Measurements from ENCODE around the gene PTPN21. TPM values are rescaled to one million over a fixed set of nuclear protein-coding genes. Genes with fewer than 3 reads are reported as not detected.

PTPN21 gene
- total RNA-seq, 1 donor from 2014 or later = 63.0 TPM

- DNase-seq = no peak
- Mint-ChIP-seq H3K4me3 (ENCODE audit: unreplicated experiment) (no peak overlapping the region), H3K36me3 (ENCODE audit: unreplicated experiment) (peaks cover 8% of the 10 kb centered on the region), H3K4me1 (ENCODE audit: low read depth, unreplicated experiment) (peaks cover 10% of the 10 kb centered on the region), H3K9me3 (ENCODE audit: unreplicated experiment) (peaks cover 8% of the 10 kb centered on the region), H3K27ac (ENCODE audit: unreplicated experiment) (no peak overlapping the region), H3K27me3 (ENCODE audit: unreplicated experiment) (peaks cover 10% of the 10 kb centered on the region)
- no peak for TF ChIP-seq CTCF (IDR thresholded peaks at IDR 0.05; ENCODE audit: partially characterized antibody, unreplicated experiment)
Observed at GRCh38 chr14:88550078-88550477, 4.7 kb downstream of the PTPN21 start.

- peaks cover 2% of the 10 kb centered on the region for H3K9me3 Mint-ChIP-seq (ENCODE audit: unreplicated experiment)
- no peak overlapping the region for H3K27ac Mint-ChIP-seq (ENCODE audit: unreplicated experiment)
- H3K36me3 Mint-ChIP-seq (ENCODE audit: unreplicated experiment) = peaks cover 8% of the 10 kb centered on the region
- H3K27me3 Mint-ChIP-seq (ENCODE audit: unreplicated experiment) = peaks cover 4% of the 10 kb centered on the region
- H3K4me3 Mint-ChIP-seq (ENCODE audit: unreplicated experiment) = no peak overlapping the region
- TF ChIP-seq CTCF (IDR thresholded peaks at IDR 0.05; ENCODE audit: partially characterized antibody, unreplicated experiment) = no peak
- H3K4me1 Mint-ChIP-seq (ENCODE audit: low read depth, unreplicated experiment) = peaks cover 14% of the 10 kb centered on the region
- DNase-seq = no peak
Observed at GRCh38 chr14:88547386-88547780, 7.4 kb downstream of the PTPN21 start.

GRCh38 chr14:88546621-88547385 lies 8.0 kb downstream of the PTPN21 start:
- DNase-seq = no peak
- Mint-ChIP-seq H3K4me3 (ENCODE audit: unreplicated experiment) (no peak overlapping the region), H3K9me3 (ENCODE audit: unreplicated experiment) (peaks cover 2% of the 10 kb centered on the region), H3K4me1 (ENCODE audit: low read depth, unreplicated experiment) (peaks cover 16% of the 10 kb centered on the region), H3K27me3 (ENCODE audit: unreplicated experiment) (peaks cover 4% of the 10 kb centered on the region), H3K36me3 (ENCODE audit: unreplicated experiment) (peaks cover 8% of the 10 kb centered on the region), H3K27ac (ENCODE audit: unreplicated experiment) (no peak overlapping the region)
- TF ChIP-seq CTCF (IDR thresholded peaks at IDR 0.05; ENCODE audit: partially characterized antibody, unreplicated experiment) = no peak

- H3K36me3 Mint-ChIP-seq (ENCODE audit: unreplicated experiment) = peaks cover 8% of the 10 kb centered on the region
- no peak overlapping the region for H3K27ac Mint-ChIP-seq (ENCODE audit: unreplicated experiment)
- H3K9me3 Mint-ChIP-seq (ENCODE audit: unreplicated experiment) = peaks cover 2% of the 10 kb centered on the region
- TF ChIP-seq CTCF (IDR thresholded peaks at IDR 0.05; ENCODE audit: partially characterized antibody, unreplicated experiment) = no peak
- H3K27me3 Mint-ChIP-seq (ENCODE audit: unreplicated experiment) = peaks cover 4% of the 10 kb centered on the region
- H3K4me1 Mint-ChIP-seq (ENCODE audit: low read depth, unreplicated experiment) = peaks cover 22% of the 10 kb centered on the region
- DNase-seq = no peak
- H3K4me3 Mint-ChIP-seq (ENCODE audit: unreplicated experiment) = no peak overlapping the region
Observed at GRCh38 chr14:88545256-88545655, 9.6 kb downstream of the PTPN21 start.
